ENCODE results near the gene DUSP15.

Gene DUSP15

DNA sequence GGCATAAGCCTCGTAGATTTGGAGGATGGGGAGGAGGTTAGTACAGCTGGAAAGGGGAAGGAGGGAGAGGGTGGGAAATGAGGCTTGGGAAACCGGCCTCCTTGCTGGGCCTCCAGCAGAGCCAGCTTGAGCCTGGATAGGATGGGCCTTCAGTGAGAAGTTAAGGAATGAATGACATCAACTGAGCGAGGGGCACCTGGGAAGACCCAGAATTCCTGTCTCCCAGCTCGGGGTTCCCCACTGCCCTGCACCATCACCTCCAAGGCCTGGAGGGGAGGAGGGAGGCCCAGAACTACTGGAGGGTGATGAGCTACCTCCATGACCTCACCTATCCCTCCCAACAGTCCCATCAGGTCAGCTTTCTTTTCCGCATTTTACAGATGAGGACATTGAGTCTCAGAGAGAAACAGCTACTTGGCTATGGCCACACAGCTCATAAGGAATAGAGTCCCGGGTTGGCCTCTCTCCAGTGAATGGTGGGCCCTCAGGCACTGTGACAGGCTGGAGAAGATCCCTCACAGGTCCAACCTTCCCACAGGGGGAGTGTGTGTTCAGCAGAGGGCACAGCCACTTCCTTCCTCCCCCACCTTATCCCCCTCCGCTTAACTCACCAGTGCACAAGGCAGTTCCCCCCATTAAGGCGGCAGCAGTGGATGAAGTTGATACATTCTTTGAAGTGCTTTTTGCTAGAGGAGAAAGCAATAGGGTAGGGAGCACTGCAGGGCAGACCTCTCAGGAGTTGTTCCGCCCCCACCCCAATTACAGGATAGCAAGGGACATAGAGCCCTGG, 6.8 kb downstream of the DUSP15 start:
- DNase-seq: no peak
- H3K36me3 ChIP-seq: peaks cover 9% of the 10 kb centered on the region; the same call in 1 of the 2 replicates
- no peak for TF ChIP-seq CTCF (IDR thresholded peaks at IDR 0.05; ENCODE audit: low read depth, low read length)

GRCh38 chr20:31862506-31862905, 7.8 kb downstream of the DUSP15 start:
- Histone ChIP-seq H3K27ac (peak overlapping the region; percentile 99; the same call in 1 of the 2 replicates), H3K9me3 (ENCODE audit: severe bottlenecking) (no peaks in the 10 kb centered on the region), H3K36me3 (peaks cover 9% of the 10 kb centered on the region; the same call in 1 of the 2 replicates), H3K27me3 (ENCODE audit: insufficient read depth, low read depth, severe bottlenecking) (no peaks in the 10 kb centered on the region), H3K4me3 (ENCODE audit: low read depth, low read length) (no peak overlapping the region)
- no peak for TF ChIP-seq CTCF (IDR thresholded peaks at IDR 0.05; ENCODE audit: low read depth, low read length)
- no peak for DNase-seq

More for the DNA sequence above, 6.8 kb downstream of the DUSP15 start:
- H3K4me3 ChIP-seq (ENCODE audit: low read depth, low read length): no peak overlapping the region
- no peaks in the 10 kb centered on the region for H3K9me3 ChIP-seq (ENCODE audit: severe bottlenecking)
- no peak overlapping the region for H3K27ac ChIP-seq
- no peaks in the 10 kb centered on the region for H3K27me3 ChIP-seq (ENCODE audit: insufficient read depth, low read depth, severe bottlenecking)

GRCh38 chr20:31862157-31862470, 8.2 kb downstream of the DUSP15 start:
- no peak for DNase-seq

GRCh38 chr20:31861385-31862156, 8.8 kb downstream of the DUSP15 start:
- Histone ChIP-seq H3K27me3 (ENCODE audit: insufficient read depth, low read depth, severe bottlenecking) (no peaks in the 10 kb centered on the region), H3K9me3 (ENCODE audit: severe bottlenecking) (no peaks in the 10 kb centered on the region), H3K4me3 (ENCODE audit: low read depth, low read length) (peak overlapping the region; percentile 75), H3K36me3 (peaks cover 5% of the 10 kb centered on the region; the same call in 1 of the 2 replicates), H3K27ac (peak overlapping the region; percentile 99)
- no peak for TF ChIP-seq CTCF (IDR thresholded peaks at IDR 0.05; ENCODE audit: low read depth, low read length)
- DNase-seq: peak; percentile 85

More at GRCh38 chr20:31862157-31862470, 8.2 kb downstream of the DUSP15 start:
- Histone ChIP-seq H3K4me3 (ENCODE audit: low read depth, low read length) (peak overlapping the region; percentile 75), H3K27ac (peak overlapping the region; percentile 99), H3K9me3 (ENCODE audit: severe bottlenecking) (no peaks in the 10 kb centered on the region), H3K36me3 (peaks cover 9% of the 10 kb centered on the region; the same call in 1 of the 2 replicates), H3K27me3 (ENCODE audit: insufficient read depth, low read depth, severe bottlenecking) (no peaks in the 10 kb centered on the region)
- TF ChIP-seq CTCF (IDR thresholded peaks at IDR 0.05; ENCODE audit: low read depth, low read length): no peak

DNA sequence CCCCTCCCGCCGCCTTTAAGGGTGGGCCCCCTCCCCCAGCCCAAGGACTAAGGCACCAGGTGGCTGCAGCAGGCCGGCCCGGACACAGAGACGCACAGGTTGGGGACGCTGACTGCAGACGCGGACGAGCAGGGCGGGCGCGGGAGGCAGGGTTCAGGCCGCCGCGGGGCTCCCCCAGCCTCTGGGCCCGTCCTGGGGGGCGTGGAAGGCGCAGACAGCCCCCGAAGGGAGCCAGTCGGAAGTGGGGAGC, 9.3 kb downstream of the DUSP15 start:
- Histone ChIP-seq H3K27ac (peak overlapping the region; percentile 99), H3K27me3 (ENCODE audit: insufficient read depth, low read depth, severe bottlenecking) (no peaks in the 10 kb centered on the region), H3K9me3 (ENCODE audit: severe bottlenecking) (no peaks in the 10 kb centered on the region), H3K4me3 (ENCODE audit: low read depth, low read length) (peak overlapping the region; percentile 75), H3K36me3 (0 out of 2 replicates have a peak, but pooled peaks cover 2% of the 10 kb centered on the region)
- DNase-seq: peak; percentile 95
- no peak for TF ChIP-seq CTCF (IDR thresholded peaks at IDR 0.05; ENCODE audit: low read depth, low read length)
